NCI-H69 (cell line): ENCODE measurements around the gene SLC4A7.
"Not testable (repeated sequence)": the region's sequence is repeated elsewhere in the genome, so short reads cannot be mapped to it uniquely, and the experiment has no call there.

Experiments
- DNase-seq: peaks from one replicate; lab custom pipeline; 2025; lab: John Stamatoyannopoulos, UW

SLC4A7 gene

DNA sequence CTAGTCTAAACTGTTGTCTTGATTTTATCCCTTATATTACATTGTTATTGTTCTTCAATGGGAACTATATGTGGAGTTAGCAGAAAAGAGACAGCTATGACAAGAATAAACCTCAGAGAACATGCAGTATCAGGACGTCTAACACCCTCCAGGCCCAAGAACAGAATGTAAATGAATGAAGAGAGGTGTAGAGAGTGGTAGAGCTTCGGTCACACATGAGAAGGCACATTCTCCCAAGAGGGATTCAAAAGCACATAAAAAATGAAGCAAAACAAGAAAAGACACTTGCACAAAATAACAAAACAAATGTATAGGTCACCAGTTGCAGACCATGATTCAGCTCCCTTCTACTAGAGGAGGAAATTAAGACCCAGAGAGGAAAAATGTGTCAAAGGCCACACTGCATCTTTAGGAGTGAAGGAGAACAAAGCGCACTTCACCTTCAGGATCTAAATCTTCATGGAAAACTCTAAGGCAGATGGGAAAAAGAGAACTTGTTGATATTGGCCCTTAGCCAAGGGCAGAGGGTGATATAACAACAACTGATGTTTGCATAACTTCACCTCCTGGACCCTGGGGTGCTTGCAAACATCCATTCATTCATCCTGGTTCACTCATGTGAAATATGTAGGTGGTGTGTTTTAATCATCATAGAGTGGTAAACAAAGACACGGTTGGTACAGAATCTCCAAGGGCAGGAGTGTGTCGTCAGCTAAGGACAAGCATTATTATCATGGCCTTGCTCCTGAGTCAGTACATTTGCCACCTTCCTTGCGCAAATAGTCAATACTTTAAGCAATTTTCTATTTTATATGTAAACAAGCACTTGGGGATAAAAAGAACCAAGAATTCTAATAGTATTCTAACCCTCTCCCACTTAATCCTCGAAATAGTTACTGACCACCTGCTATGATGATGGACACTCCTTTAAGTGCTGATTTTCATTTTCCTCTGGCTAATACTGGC, 123.8 kb downstream of the SLC4A7 start:
- DNase-seq, result peak; percentile 96

DNA sequence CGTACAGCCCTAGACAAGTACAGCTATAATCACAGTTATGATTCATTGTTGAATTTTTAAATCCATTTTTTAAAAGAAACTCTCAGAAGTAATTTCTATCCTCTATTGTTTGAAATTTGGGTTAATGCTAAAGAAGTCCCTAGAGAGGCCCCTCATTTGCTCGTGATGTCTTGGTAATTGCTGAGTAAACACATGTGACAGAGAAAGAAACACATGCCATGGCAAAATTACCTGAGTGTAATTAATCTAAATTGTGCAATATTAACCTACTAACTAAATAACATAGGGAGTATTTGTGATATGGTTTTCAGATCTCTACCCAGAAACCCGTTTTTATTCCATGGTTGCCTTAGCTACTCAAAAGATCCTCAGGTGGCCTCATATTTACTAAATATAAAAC, 125.8 kb downstream of the SLC4A7 start:
- peak; percentile 84 for DNase-seq

DNA sequence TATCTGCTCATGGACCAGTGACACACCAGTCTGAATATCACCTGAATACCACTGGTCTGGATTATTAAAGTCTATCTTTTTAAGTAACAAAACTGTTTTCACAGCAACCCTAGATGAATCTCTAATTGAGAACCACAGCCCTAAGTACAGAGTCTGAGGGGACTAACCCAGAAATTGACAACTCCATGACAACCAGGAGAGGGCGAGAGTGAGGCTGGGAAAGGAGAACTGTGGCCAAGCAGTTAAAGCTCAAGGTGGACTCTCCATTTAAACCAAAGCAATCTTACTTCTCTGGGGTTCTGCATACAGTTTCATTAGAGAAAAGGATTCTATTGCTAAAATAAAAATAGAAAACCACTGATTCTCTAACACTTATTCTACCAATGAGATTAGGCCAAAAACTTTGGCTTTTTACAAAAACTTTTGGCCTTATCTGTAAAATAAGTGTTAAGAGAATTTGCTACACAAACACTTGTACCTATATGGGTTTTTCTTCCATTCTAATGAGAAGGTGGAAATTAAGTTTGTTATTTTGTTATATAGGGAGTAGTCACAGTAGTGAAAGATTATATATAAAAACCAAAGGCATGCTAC, 126.4 kb downstream of the SLC4A7 start:
- peak; percentile 78 for DNase-seq

DNA sequence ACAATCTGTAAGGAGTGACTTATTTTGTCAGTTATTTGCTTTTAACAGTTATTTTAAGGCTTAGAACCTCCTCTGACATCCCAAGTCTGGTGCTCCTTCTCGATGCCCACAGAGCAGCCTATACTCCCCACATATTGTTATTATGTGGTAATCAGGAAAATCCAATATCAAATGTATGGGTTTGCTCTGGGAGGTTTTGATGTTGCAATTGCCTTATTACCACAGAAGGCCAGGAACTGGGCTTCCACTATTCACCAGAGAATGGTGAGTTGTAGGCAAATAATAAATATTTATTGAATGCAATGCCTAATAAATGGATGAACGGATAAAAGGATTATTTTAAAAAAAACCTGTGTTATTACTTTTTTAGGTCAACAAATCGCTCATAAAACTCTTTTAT, 127.2 kb downstream of the SLC4A7 start:
- no peak for DNase-seq

DNA sequence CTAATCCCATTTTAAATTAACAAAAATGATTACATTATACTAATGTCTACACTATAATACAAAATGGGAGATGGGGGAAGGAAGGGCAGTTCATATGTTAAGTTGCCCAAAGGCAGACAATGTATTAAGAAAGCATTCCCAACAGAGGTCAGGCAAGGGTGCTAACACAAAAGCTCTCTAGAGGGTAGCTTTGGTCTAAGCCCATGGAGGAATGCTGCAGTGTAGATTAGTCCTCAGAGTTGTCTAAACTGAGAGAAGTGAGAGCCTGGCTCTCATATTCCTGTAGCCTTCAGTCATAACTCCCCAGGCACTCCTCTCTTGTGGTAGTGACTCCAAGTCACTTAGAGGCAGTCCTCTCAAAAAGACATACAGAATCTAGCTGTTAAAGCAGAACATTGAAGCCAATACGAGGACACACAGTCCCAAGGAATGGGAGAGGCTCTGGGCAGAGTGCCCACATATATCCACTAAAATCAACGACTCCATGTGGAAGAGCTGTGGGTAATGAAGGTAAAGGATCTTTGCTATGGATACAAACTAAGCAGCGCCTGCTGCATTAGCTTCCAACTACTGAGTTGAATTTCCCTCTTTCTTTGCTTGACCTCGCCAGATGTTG, 129.5 kb downstream of the SLC4A7 start:
- peak; percentile 31 for DNase-seq

DNA sequence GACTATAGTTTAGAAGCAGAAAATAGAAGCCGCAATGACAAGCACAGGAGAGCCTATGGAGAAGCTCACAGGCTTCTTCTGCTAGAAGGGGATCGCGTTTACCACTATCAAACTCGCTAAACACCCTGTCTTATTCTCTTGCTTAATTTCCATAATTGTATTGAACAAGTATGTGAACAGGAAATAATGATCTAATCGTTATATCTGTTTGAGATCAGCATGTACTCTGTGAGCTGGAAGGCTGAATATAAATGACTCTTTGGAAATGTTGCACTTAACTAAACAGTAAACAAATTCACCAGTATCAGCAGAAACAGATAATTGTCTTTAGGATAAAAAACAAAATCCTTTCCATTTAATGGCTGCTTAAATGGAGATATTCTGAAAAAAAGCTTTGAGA, 130.0 kb downstream of the SLC4A7 start:
- no peak for DNase-seq

DNA sequence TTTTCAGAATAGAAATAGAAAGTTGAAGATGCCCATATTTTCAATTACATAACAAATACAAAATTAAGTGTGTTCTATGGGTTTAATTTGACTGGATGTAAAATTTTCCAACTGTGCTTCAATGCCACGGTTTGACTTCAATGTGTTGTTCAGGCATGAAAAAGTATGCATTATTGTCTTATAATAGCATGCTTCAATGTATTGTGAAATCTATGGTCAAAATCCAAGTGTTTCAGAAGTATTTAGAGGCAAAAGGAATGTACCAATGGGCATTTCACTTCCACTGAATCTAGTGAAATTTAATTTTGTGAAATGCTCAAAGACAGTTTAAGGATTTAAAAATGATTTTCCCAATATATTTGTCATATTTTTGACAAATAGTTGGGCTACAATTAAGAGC, 131.0 kb downstream of the SLC4A7 start:
- no peak for DNase-seq

DNA sequence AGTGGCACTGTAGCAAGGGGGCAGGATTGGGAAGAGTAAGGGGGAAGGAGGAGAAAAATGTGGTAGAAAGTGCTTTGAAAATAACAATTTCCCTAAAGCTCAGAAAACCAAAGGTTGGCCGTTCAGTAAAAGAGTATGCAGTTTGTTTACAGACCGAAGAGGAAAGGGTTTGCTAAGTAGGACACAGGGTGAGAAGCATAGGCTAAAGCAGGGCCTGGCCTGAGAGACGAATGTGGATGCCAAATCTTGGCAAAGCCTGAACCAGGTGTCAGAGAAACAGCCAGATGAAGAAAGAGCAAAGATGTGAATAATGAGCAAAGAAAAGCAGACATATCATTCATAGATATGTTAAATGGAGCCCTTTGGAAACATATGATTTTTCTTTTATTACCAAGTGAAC, 132.1 kb downstream of the SLC4A7 start:
- peak; percentile 69 for DNase-seq

DNA sequence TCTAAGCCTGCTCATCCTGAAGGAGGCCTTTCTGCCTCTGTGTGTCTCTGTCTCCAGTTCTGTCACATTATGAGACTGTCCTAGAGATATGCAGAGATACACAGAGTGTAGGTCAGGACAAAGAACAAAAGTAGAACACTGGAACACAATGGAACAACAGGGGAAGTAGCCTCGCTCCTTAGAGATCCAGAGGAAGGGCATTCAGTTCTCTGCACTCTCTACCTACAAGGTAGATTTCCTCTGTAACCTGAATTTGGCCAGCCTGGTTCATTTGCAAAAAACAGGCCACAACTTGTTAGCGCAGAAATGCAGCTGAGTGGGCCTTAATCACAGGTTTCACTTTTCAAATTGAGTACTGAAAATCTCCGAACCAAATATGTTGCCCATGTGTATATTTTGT, 134.4 kb downstream of the SLC4A7 start:
- DNase-seq, result peak; percentile 74

DNA sequence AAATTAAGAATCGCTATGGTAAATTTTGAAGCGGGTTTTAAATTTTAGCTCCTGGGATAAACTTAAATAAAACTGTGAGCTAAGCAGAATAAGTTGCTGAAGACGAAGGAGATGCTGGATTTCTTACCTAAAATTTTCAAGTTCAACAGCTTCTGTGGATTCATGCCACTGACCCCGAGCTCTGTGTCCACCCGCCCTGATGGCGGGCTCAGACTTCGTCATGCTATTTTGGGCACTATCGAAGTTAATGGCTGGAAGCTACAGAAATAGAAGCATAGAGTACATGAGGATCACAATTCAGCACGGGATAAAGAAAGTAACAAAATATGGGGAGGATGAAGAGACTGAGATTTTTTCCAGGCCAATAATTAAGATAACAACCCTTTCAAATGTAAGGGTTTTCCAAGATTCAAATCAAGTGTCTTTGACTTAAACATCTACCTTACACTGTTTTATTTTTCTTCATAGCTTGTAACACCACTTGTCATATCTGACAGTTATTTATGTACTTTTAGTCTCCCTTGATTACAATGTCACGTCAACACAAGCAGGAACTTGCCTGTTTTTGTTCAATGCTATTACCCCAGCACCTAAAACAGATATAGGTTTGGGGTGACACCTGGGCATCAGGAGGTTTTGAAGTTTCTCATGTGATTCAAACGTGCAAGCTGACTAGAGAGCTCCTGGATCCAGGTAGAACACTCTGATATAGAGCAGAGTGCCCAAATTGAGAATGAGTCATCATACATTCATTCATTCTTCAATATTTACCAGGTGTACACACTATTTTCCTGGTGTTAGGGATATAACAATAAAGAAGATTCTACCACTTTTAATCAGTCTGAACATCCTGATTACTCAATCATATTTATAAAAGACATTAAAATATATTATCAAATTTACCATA, 138.0 kb downstream of the SLC4A7 start:
- DNase-seq, result peak; percentile 5

DNA sequence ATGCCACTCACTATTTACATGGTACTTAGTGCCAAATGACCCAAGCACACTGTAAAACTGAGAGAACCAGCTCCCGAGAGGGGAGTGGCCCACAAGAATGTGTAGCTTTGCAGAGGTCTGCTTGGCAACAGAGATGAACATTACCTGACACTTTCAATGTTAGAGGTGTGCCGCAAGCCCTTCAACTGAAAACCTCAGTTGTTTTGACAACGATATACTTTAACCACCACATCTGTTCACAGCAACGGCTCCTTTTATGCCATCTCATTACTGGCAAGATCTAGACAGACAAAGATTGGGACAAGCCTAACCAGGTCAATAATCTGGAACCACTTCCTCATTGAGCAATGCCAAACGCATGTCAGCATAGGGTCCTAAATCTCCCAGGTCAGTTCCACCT, 138.7 kb downstream of the SLC4A7 start:
- DNase-seq, result peak; percentile 20

DNA sequence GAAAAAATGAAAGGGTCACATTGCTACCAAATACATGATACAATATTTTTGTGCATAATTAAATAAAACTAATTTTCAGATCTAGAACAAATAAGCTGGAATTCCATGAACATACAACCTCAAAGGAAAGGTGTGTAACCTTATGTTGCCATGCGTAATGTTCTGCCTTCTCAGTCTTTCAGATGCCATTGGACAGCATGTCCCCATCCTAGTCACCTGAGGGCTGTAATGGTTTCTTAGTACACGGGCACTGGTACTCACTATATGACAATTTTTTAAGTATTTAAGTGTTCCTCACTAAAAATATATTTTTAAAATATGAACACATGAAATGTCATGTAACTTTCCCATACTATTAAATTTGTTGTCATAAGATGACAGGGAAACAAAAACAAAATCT, 139.1 kb downstream of the SLC4A7 start:
- DNase-seq, result no peak

DNA sequence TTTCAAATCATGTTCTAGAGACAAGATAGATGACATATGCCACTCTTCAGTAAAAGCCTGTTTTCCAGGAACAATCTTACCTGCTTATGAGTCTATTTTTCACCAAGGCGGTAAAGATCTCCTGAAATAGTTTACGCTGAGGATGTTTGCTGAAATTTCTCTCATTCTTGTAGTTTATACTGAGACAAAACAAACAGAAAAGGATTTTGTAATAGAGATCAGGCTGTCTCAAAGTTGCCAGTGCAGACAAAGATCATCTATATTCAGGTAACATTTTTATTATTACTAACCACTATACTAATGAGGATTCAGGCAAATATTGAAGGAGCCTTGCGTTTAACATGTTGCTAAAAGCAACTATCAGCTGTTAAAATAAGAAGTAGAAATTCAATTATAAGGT, 140.0 kb downstream of the SLC4A7 start:
- DNase-seq, result no peak

DNA sequence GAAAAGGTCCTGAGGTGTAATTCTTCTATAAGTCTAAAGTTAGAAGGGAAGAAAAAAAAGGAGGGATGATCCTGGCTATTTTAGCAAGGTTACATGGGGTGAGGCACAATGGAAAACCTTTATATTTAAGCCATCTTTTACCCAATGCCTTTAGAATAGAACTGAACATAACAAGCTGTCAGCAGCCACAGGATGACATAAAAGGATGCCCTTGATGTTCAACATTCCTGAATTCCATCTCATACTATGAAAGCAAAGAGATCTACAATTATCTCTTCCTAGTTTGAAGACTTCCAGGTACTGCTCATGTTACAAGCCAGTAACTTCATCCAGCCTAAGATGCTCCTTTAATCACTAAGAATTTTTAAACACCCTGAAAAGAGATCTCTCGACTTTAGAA, 141.9 kb downstream of the SLC4A7 start:
- no peak for DNase-seq

DNA sequence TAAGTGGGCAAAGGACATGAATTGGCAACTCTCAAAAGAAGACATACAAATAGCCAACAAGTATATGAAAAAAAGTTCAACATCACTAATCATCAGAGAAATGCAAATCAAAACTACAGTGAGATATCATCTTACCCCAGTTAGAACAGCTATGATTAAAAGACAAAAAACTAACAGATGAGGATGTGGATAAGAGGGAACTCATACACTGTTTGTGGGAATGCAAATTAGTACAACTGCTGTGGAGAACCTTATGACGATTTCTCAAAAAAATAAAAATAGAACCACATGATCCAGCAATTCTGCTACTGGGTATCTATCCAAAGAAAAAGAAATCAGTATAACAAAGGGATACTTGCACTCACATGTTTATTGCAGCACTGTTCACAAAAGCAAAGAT, 143.7 kb downstream of the SLC4A7 start:
- no peak for DNase-seq

DNA sequence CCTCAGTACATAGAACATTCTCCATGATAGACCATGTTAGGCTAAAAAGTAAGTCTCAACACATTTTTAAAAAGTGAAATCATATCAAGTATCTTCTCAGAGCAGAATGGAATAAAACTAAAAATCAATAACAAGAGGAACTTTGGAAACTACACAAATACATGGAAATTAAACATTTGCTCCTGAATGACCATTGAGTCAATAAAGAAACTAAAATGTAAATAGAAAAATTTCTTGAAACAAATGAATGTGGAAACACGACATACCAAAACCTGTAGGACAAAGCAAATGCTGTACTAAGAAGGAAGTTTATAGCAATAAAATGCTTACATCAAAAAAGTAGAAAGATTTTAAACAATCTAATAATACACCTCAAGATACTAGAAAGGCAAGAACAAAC, 148.6 kb downstream of the SLC4A7 start:
- DNase-seq, result no peak

DNA sequence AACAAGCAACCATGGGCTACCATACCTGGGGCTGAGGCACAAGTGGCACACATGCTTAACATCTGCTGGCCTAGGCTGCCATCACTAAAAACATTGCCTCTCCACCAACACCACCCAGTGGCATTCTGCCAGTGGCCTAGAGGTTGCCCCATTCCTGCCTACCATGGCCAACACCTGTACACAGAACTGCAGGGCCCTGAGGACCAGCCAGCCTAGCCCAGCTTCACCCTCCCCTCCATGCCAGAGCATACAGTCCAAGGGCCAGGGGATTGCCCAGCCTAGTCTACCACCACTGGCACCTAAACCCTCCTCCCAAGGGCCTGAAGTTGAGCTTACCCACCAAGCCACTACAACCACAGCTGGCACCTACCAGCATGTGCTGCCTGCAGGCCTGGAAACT, 150.3 kb downstream of the SLC4A7 start:
- DNase-seq, result no peak

DNA sequence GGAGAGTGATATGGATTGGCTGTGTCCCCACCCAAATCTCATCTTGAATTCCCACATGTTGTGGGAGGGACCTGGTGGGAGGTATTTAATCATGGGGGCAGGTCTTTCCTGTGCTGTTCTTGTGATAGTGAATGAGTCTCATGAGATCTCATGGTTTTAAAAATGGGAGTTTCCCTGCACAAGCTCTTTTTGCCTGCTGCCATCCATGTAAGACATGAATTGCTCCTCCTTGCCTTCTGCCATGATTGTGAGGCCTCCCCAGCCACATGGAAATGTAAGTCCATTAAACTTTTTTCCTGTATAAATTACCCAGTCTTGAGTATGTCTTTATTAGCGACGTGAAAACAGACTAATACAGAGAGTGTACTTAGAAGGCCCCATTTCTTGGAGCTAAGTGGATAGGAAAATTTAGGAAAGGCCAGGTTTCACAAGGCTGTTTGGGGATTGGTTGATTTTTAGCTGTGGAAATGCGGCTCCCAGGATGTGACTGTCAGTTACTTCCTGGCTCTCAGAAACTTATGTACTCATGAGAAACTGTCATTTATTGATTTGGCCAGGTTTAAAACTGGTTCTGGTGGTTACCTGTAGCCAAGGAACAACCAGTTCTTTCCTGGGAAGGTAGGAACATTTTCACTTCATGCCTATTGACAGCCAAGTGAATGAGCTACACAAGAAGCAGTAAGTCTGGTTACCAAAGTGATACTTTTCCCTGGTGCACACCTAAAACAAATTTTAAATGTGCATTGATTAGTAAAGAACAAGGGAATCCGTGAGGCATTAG, 155.0 kb downstream of the SLC4A7 start:
- not testable (repeated sequence) for DNase-seq

DNA sequence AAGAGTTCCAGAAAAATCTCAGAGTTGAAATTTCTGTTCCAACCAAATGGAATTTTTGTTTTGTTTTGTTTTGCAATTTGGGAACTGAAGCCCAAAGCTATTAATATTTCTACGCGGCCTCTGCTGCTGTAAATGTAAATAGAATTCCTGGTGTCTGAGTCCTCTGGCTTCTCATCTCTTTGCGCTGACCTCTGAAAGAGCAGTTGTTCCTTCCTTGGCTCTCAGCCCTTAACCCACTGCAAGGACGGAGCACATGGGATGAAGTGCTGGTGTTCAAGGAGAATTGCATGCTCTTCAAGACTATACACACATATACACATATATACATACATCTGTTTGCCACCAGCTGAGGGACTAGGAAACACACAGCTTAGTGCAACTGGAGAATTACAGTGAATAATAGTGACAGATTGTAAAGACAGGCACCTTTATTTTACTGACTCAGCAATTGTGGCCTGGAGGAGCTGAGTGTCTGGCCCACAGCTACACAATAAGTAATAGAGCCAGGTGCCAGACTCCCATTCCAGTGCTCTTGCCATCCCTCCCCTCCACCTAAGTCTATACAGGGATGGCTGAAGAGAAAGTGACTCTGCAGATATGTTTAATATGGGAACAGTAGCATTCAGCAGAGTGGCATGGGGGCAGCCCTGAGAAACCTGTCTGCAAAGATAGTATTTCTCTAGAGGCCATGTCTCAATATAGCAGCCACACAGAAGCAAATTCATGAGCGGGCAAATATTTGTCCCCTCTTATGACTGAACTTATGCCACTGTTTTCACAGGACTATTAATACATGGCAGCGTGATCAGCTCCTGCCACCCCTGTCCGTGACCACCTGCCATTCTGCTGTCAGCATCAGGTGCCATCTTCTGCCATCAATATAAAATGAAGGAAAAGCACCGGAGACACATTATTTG, 157.3 kb downstream of the SLC4A7 start:
- peak; percentile 10 for DNase-seq

DNA sequence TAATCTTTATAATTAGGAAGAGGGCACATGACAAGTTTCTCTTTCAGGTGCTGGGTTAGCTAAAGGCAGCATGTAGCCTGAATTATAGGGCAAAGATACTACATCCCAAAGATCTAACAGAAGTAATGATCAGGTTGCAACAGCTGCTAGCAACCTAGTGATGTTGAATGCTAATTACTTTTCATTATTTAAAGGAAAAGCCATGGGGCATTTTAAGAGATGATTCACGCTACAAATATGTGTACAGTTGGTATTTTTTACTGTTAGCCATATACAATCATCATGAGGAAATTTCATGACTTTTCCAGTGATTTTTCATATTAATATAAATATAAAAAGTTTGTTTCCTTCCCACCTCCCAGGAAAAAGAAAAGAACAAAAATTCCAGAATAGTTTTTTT, 158.0 kb downstream of the SLC4A7 start:
- DNase-seq, result peak; percentile 24
